Activated CD4-positive, alpha-beta T cell treated with anti-CD3 and anti-CD28 coated beads, Interleukin-2, Interleukin-6, amounts not matched to agents 100 ng/mL and 50 ng/mL, durations not matched to agents 16 hours and 8 hours (primary cell): ENCODE measurements around the gene PNN.
A peak's percentile ranks its signal among the peaks of the same experiment; 100 is the strongest.
"Not testable (repeated sequence)": the region's sequence is repeated elsewhere in the genome, so short reads cannot be mapped to it uniquely, and the experiment has no call there.

Experiments used
- DNase-seq: peaks from one replicate; pipeline ENCODE4 v3.0.0-alpha.2; 2020

PNN gene

DNA sequence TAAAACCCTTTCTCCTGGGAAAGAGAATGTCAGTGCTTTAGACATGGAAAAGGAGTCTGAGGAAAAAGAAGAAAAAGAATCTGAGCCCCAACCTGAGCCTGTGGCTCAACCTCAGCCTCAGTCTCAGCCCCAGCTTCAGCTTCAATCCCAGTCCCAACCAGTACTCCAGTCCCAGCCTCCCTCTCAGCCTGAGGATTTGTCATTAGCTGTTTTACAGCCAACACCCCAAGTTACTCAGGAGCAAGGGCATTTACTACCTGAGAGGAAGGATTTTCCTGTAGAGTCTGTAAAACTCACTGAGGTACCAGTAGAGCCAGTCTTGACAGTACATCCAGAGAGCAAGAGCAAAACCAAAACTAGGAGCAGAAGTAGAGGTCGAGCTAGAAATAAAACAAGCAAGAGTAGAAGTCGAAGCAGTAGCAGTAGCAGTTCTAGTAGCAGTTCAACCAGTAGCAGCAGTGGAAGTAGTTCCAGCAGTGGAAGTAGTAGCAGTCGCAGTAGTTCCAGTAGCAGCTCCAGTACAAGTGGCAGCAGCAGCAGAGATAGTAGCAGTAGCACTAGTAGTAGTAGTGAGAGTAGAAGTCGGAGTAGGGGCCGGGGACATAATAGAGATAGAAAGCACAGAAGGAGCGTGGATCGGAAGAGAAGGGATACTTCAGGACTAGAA, 6.1 kb downstream of the PNN start:
- DNase-seq, result no peak

- no peak for DNase-seq
These were observed 6.6 kb downstream of the PNN start for GRCh38 chr14:39181693-39182047.

- DNase-seq, result no peak
These were observed 8.0 kb downstream of the PNN start for GRCh38 chr14:39182770-39183684.

DNA sequence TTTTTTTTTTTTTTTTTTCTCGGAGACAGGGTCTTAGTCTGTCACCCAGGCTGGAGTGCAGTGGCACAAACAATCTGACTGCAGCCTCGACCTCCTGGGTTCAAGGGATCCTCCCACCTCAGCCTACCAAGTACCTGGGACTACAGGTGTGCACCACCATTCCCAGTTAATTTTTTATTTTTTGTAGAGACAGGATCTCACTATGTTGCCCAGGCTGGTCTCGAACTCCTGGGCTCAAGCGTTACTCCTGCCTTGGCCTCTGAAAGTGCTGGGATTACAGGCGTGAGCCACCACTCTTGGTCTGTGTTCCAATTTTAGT, 8.6 kb downstream of the PNN start:
- not testable (repeated sequence) for DNase-seq

DNA sequence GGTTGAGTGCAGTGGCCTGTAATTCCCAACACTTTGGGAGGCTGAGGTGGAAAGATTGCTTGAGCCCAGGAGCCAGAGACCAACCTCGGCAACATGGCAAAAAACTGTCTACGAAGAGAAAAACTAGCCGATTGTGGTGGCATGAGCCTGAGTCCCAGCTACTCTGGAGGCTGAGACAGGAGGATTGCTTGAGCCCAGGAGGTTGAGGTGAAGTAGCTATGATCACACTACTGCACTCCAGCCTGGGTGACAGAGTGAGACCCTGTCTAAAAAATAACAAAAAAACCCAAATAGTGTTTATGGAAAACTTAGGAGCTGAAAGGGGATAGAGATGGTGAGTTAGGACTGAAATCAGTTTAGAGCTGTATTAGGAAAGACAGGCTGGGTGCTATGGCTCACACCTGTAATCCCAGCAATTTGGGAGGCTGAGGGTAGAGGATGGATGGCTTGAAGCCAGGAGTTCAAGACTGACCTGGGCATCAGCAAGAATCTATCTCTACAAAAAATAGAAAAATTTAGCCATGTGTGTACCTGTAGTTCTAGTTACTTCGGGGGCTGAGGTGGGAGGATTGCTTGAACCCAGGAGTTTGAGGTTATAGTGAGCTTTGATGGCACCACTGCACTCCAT, 9.7 kb downstream of the PNN start:
- DNase-seq, result no peak

- DNase-seq, result no peak
These were observed 10.4 kb downstream of the PNN start for GRCh38 chr14:39185256-39186049.

GRCh38 chr14:39186941-39187525, 12.0 kb downstream of the PNN start:
- DNase-seq, result no peak

DNA sequence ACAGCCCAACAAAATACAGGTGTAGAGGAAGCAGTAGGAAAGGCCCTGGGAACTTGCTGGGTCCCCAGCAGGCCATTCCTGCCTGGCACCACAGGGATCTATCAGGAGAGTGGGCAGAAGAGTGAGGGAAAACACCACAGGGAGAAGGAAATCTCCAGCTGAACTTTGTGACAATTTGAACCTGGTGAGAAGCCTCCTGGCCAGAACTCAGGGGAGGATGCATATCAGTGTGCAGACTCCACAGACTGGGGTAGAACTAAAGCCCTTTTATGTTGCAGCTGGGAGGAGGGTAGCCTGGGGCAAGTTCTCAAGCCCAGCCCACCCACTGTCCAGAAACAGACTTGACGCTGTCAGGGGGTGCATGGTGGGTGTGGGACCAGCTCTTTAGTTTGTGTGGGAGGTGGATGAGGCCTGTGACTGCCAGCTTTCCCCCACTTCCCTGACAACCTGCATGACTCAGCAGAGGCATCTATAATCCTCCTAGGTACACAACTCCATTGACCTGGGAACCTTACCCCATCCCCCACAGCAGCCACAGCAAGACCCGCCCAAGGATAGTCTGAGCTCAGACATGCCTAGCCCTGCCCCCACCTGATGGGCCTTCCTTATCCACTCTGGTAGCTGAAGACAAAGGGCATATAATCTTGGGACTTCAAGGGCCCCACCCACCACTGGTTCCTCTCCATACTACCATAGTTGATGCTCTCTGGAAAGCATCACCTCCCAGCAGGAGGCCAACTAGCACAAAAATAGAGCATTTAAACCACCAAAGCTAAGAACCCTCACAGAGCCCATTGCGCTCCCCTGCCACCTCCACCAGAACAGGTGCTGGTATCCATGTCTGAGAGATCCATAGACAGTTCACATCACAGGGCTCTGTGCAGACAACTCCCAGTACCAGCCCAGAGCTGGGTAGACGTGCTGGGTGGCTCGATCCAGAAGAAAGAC, 28.9 kb downstream of the PNN start:
- DNase-seq, result no peak

DNA sequence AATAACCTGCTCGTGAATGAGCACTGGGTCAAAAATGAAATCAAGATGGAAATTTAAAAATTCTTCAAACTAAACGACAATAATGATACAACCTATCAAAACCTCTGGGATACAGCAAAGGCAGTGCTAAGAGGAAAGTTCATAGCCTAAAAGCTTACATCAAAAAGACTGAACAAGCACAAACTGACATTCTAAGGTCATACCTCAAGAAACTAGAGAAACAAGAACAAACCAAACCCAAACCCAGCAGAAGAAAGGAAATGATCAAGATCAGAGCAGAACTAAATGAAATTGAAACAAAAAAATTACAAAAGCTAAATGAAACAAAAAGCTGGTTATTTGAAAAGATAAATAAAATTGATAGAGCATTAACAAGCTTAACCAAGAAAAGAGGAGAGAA, 32.4 kb downstream of the PNN start:
- DNase-seq, result not testable (repeated sequence)

GRCh38 chr14:39211109-39211741, 36.2 kb downstream of the PNN start:
- DNase-seq, result no peak

DNA sequence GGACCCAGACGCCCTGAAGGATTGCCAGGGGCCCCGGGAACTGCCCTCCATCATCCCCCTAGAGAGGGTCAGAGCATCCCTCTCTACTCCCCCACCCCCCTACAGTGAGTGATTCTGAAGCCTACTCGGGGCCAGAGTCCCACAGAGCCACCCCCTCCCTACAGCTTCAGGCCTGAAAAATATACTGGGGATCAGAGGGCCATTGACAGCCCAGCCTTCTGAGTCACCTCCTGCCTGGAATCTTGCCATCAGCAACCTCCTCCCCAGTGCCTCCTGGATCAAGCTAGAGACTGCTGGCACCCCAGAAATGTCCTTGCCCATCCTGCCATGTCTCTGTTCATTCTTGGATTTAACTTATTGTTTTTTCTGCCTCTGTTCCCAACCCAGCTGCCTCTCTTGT, 37.0 kb downstream of the PNN start:
- DNase-seq, result no peak

DNA sequence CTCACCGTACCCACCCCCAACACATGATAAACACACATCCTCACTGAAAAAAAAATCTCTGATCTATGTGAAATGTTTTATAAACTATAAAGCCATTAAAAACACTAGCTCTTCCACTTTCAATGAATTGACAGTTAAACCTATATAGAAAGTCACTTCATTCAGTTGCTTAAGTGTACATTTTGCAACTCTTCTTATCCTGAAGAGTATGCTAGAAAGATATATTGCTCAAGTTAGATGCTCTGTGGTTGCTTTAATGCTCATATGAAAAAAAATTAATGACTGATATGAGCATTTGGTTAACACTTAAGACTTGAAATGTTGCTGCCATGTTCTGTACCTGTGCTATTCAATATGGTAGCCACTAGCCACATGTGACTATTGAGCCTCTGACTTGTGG, 37.6 kb downstream of the PNN start:
- DNase-seq, result no peak

GRCh38 chr14:39217214-39217879, 42.3 kb downstream of the PNN start:
- DNase-seq, result no peak

GRCh38 chr14:39218171-39218769, 43.2 kb downstream of the PNN start:
- no peak for DNase-seq

GRCh38 chr14:39219075-39219499, 44.0 kb downstream of the PNN start:
- no peak for DNase-seq

DNA sequence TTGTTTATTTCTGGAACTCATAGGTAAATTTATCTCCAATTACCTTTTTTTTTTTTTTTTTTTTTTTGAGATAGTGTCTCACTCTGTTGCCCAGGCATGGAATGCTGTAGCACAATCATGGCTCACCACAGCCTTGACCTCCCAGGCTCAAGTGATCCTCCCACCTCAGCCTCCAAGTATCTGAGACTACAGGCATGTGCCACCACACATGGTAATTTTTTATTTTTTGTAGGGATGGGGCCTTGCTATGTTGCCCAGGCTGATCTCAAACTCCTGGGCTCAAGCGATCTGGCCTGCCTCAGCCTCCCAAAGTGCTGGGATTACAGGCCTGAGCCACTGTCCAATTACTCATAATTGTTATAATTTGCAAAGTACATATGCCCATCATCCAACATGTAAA, 45.4 kb downstream of the PNN start:
- DNase-seq, result not testable (repeated sequence)

- no peak for DNase-seq
These were observed 53.0 kb downstream of the PNN start for GRCh38 chr14:39228044-39228443.

DNA sequence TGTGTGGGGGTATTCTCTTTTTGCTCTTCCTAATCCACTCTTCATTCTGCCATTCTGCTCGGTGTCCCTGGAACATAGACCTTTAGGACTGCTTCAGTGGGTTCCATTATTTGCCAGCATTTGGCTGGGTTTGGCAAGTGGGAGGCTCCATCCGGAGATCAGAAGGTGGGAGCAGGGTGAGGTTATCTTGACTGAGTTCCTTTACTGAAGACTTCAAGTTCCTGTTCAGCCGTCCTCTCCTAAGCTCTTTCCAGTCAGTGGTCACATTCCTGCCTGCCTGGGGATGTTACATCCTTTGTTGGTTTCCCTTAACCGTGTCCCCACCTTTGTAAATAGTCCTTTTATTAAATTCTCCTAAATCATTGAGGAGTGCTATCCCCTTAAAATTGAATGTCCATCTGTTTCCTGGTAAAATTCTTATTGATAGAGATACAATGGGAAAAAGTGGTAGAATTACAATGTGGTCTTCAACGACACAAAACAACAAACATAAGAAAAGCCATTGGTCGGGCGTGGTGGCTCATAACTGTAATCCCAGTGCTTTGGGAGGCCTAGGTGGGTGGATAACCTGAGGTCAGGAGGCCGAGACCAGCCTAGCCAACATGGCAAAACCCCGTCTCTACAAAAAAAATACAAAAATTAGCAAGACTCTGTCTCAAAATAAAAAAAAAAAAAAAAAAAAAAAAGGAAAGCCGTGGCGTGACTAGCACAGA, 53.6 kb downstream of the PNN start:
- DNase-seq, result peak; percentile 9

DNA sequence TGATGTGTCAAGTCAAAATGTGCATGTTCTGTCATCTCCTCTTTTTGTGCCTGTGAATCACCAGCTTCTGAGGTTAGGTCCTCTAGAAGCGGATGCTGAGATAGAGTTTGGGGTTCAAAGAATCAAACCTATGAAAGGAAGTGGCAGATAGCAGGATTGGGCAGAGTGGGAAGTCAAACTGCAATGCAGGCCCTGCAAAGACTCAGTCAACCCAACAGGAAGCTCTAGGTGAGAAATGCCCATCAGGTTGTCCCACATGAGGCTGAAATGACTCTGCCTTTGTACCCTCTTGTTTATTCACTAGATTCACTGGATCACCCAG, 54.1 kb downstream of the PNN start:
- DNase-seq, result peak; percentile 96
